NB4 (cell line): Measurements from ENCODE around the gene HDAC7.

Experiments
- DNase-seq: peaks from one replicate; pipeline ENCODE4 v3.0.0; 2010; ENCODE audit warnings: low read depth
- H3K4me3 ChIP-seq: one replicate; pipeline ENCODE4 v1.5.1; 2011; ENCODE audit warnings: mild to moderate bottlenecking, low read depth, low read length, moderate library complexity
- MAX ChIP-seq: IDR thresholded peaks from 2 replicates; pipeline ENCODE4 v1.6.1; 2011; ENCODE audit warnings: low read depth, low read length
- MYC ChIP-seq: IDR thresholded peaks from 2 replicates; pipeline ENCODE4 v1.6.1; 2011; ENCODE audit warnings: low read depth, low read length
- POLR2A ChIP-seq: IDR thresholded peaks from 2 replicates; pipeline ENCODE4 v1.6.1; 2011; ENCODE audit warnings: mild to moderate bottlenecking; ENCODE audit not compliant: insufficient read length; ENCODE audit errors: extremely low read depth
- TF ChIP-seq, protein P1 (sequence below): IDR thresholded peaks from one replicate; pipeline ENCODE4 v1.5.1; 2012; ENCODE audit warnings: low read depth, low read length

Gene HDAC7

DNA sequence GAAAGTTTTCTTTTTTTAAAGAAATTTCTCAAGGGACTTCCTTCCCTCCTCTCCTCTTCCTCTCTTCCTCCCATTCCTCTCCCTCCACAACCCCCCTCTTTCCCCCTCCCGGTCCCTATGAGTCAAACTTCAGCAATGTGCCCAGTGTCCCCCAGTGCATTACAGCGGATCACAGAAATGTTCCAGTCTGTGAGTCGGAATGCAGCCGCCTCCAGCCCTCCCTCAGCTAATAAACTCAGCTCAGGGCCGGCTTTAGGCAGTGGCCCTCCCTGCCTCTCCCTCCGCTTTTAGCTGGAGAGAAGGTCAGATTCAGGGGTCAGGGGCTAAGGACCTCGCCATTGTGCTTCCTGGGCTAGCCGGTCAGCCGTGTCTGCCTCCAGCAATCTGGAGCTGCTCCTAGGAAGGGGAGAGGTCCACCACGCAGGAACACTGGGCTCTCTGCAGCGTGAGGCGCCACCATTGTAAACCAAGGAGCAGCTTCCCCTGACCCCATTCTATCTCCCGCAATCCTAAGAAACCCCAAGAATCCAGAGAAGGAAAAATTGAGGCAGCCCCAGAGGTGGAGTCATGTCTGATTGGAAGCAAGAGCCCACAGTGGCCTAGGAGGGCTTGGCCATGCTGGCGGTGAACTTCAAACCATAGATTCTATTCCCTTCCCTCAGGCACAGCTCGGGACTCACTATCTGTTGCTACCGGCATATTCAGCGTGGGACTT, 1.1 kb upstream of the HDAC7 start:
- TF ChIP-seq POLR2A (no peak), MYC (no peak), MAX (no peak)
- TF ChIP-seq, protein P1, sequence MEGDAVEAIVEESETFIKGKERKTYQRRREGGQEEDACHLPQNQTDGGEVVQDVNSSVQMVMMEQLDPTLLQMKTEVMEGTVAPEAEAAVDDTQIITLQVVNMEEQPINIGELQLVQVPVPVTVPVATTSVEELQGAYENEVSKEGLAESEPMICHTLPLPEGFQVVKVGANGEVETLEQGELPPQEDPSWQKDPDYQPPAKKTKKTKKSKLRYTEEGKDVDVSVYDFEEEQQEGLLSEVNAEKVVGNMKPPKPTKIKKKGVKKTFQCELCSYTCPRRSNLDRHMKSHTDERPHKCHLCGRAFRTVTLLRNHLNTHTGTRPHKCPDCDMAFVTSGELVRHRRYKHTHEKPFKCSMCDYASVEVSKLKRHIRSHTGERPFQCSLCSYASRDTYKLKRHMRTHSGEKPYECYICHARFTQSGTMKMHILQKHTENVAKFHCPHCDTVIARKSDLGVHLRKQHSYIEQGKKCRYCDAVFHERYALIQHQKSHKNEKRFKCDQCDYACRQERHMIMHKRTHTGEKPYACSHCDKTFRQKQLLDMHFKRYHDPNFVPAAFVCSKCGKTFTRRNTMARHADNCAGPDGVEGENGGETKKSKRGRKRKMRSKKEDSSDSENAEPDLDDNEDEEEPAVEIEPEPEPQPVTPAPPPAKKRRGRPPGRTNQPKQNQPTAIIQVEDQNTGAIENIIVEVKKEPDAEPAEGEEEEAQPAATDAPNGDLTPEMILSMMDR, result no peak
- no peak for DNase-seq
- H3K4me3 ChIP-seq, result no peak overlapping the region

GRCh38 chr12:47819138-47819895, 386 bp downstream of the HDAC7 start:
- TF ChIP-seq MYC, result no peak
- TF ChIP-seq MAX, result peak; percentile 32; the same call in 1 of the 2 replicates
- TF ChIP-seq POLR2A, result peak; percentile 52
- TF ChIP-seq, protein P1, result peak; percentile 27
- peak; percentile 69 for DNase-seq
- peak overlapping the region; percentile 67 for H3K4me3 ChIP-seq

- H3K4me3 ChIP-seq, result peak overlapping the region; percentile 63
- DNase-seq, result peak; percentile 35
- TF ChIP-seq, protein P1, result no peak
- no peak for TF ChIP-seq POLR2A
- TF ChIP-seq MYC, result no peak
Measured at GRCh38 chr12:47818467-47819137, 1.1 kb downstream of the HDAC7 start.

- peak overlapping the region; percentile 10 for H3K4me3 ChIP-seq
- no peak for TF ChIP-seq MYC
- TF ChIP-seq, protein P1, result no peak
- no peak for TF ChIP-seq MAX
- no peak for TF ChIP-seq POLR2A
Measured at GRCh38 chr12:47818007-47818376, 1.7 kb downstream of the HDAC7 start.

GRCh38 chr12:47817272-47818006, 2.3 kb downstream of the HDAC7 start:
- DNase-seq, result no peak
- TF ChIP-seq MAX, result no peak
- no peak for TF ChIP-seq POLR2A
- TF ChIP-seq MYC, result 0 out of 2 replicates have a peak, but pooled peaks have one; percentile 29
- TF ChIP-seq, protein P1, result peak; percentile 30
- H3K4me3 ChIP-seq, result peak overlapping the region; percentile 10

More at GRCh38 chr12:47818007-47818376, 1.7 kb downstream of the HDAC7 start:
- no peak for DNase-seq
